ENCODE measurements around the gene NUAK2. TPM values are rescaled to one million over a fixed set of nuclear protein-coding genes. Genes with fewer than 3 reads are reported as not detected.

The NUAK2 gene
- total RNA-seq, 1 donor from 2014 or later = 0.74 TPM

GRCh38 chr1:205275133-205275532 is 46.4 kb downstream of the NUAK2 start:
- intact Hi-C loops (cut with micrococcal nuclease) = no loop called here
- H3K9me3 ChIP-seq (replicated peaks) = no peaks in the 10 kb centered on the region

GRCh38 chr1:205274041-205274691 is 47.4 kb downstream of the NUAK2 start:
- no peaks in the 10 kb centered on the region for H3K9me3 ChIP-seq (replicated peaks)
- H3K27ac ChIP-seq (replicated peaks) = no peak overlapping the region
- TF ChIP-seq CTCF (IDR thresholded peaks at IDR 0.05; ENCODE audit: borderline replicate concordance) = no peak
- H3K4me1 ChIP-seq = peaks cover 35% of the 10 kb centered on the region
- H3K36me3 ChIP-seq = peaks cover 5% of the 10 kb centered on the region
- intact Hi-C loops (cut with micrococcal nuclease) = no loop called here
- no peaks in the 10 kb centered on the region for H3K27me3 ChIP-seq (ENCODE audit: low read depth)
- no peak for DNase-seq
- no peak overlapping the region for H3K4me3 ChIP-seq

More at GRCh38 chr1:205275133-205275532, 46.4 kb downstream of the NUAK2 start:
- no peak for TF ChIP-seq CTCF (IDR thresholded peaks at IDR 0.05; ENCODE audit: borderline replicate concordance)
- no peak for DNase-seq
- Histone ChIP-seq H3K4me3 (no peak overlapping the region), H3K36me3 (no peaks in the 10 kb centered on the region), H3K4me1 (peaks cover 35% of the 10 kb centered on the region), H3K27me3 (ENCODE audit: low read depth) (no peaks in the 10 kb centered on the region), H3K27ac (replicated peaks) (no peak overlapping the region)

GRCh38 chr1:205273551-205273982 is 48.0 kb downstream of the NUAK2 start:
- peaks cover 35% of the 10 kb centered on the region for H3K4me1 ChIP-seq
- DNase-seq = peak; percentile 83
- H3K9me3 ChIP-seq (replicated peaks) = no peaks in the 10 kb centered on the region
- H3K36me3 ChIP-seq = peaks cover 5% of the 10 kb centered on the region
- H3K27ac ChIP-seq (replicated peaks) = no peak overlapping the region
- H3K27me3 ChIP-seq (ENCODE audit: low read depth) = no peaks in the 10 kb centered on the region
- intact Hi-C loops (cut with micrococcal nuclease) = loop anchor here (2.0 kb wide), 1 partner anchor 49 kb away; no protein-coding TSS in a partner anchor
- peak; percentile 100 for TF ChIP-seq CTCF (IDR thresholded peaks at IDR 0.05; ENCODE audit: borderline replicate concordance)
- no peak overlapping the region for H3K4me3 ChIP-seq

- no peak for DNase-seq
- no peak for TF ChIP-seq CTCF (IDR thresholded peaks at IDR 0.05; ENCODE audit: borderline replicate concordance)
- H3K4me1 ChIP-seq = peaks cover 39% of the 10 kb centered on the region
- no peaks in the 10 kb centered on the region for H3K27me3 ChIP-seq (ENCODE audit: low read depth)
- no peak overlapping the region for H3K4me3 ChIP-seq
- no peak overlapping the region for H3K27ac ChIP-seq (replicated peaks)
- H3K9me3 ChIP-seq (replicated peaks) = no peaks in the 10 kb centered on the region
- intact Hi-C loops (cut with micrococcal nuclease) = loop anchor here (2.0 kb wide), 1 partner anchor 50 kb away; no protein-coding TSS in a partner anchor
- H3K36me3 ChIP-seq = peaks cover 5% of the 10 kb centered on the region
These were observed 49.0 kb downstream of the NUAK2 start for GRCh38 chr1:205272536-205272935.

- Histone ChIP-seq H3K36me3 (peaks cover 5% of the 10 kb centered on the region), H3K4me3 (no peak overlapping the region), H3K27me3 (ENCODE audit: low read depth) (no peaks in the 10 kb centered on the region), H3K9me3 (replicated peaks) (no peaks in the 10 kb centered on the region), H3K27ac (replicated peaks) (no peak overlapping the region), H3K4me1 (peaks cover 47% of the 10 kb centered on the region)
- intact Hi-C loops (cut with micrococcal nuclease) = loop anchor here (2.0 kb wide), 1 partner anchor 51 kb away; no protein-coding TSS in a partner anchor
- DNase-seq = no peak
- TF ChIP-seq CTCF (IDR thresholded peaks at IDR 0.05; ENCODE audit: borderline replicate concordance) = no peak
These were observed 49.8 kb downstream of the NUAK2 start for GRCh38 chr1:205271745-205272144.

Measured in left ventricle myocardium inferior (tissue), 1 donor.